Stimulated activated CD8-positive, alpha-beta memory T cell treated with anti-CD3 and anti-CD28 coated beads, Interleukin-4, amount 100 ng/mL, for 24 hours (primary cell): ENCODE results near the gene MSS51.

Experiments
- DNase-seq: peaks from one replicate; pipeline ENCODE4 v3.0.0-alpha.2; 2020; ENCODE audit warnings: low read depth

Gene MSS51

GRCh38 chr10:73433538-73433867 lies at the start of gene MSS51:
TSS of gene MSS51 (minus strand) at chr10:73433561. CDS start at chr10:73428284, 5,277 bp downstream.
- DNase-seq: no peak

GRCh38 chr10:73480158-73480557 lies 46.8 kb upstream of the MSS51 start:
- DNase-seq: no peak

GRCh38 chr10:73478636-73479035 lies 45.3 kb upstream of the MSS51 start:
- DNase-seq: no peak

GRCh38 chr10:73471226-73471625 lies 37.9 kb upstream of the MSS51 start:
- no peak for DNase-seq

GRCh38 chr10:73469579-73469978 lies 36.2 kb upstream of the MSS51 start:
- DNase-seq: no peak

- DNase-seq: no peak
Measured at GRCh38 chr10:73467206-73467605, 33.8 kb upstream of the MSS51 start.

GRCh38 chr10:73465978-73466726 lies 32.8 kb upstream of the MSS51 start:
- DNase-seq: no peak

GRCh38 chr10:73460897-73461296 lies 27.5 kb upstream of the MSS51 start:
- DNase-seq: no peak

- no peak for DNase-seq
Measured at GRCh38 chr10:73459683-73460314, 26.4 kb upstream of the MSS51 start.

GRCh38 chr10:73456187-73456890 lies 23.0 kb upstream of the MSS51 start:
- no peak for DNase-seq

GRCh38 chr10:73449113-73449512 lies 15.8 kb upstream of the MSS51 start:
- no peak for DNase-seq

- DNase-seq: no peak
Measured at GRCh38 chr10:73448384-73448783, 15.0 kb upstream of the MSS51 start.

- DNase-seq: no peak
Measured at GRCh38 chr10:73446926-73447325, 13.6 kb upstream of the MSS51 start.

- no peak for DNase-seq
Measured at GRCh38 chr10:73444457-73444856, 11.1 kb upstream of the MSS51 start.

- no peak for DNase-seq
Measured at GRCh38 chr10:73439605-73440312, 6.4 kb upstream of the MSS51 start.

GRCh38 chr10:73439055-73439454 lies 5.7 kb upstream of the MSS51 start:
- no peak for DNase-seq

- DNase-seq: no peak
Measured at GRCh38 chr10:73432646-73433537, 469 bp downstream of the MSS51 start.

GRCh38 chr10:73426318-73426717 lies 7.0 kb downstream of the MSS51 start:
- no peak for DNase-seq

GRCh38 chr10:73424478-73424877 lies 8.9 kb downstream of the MSS51 start:
- no peak for DNase-seq

GRCh38 chr10:73423309-73423708 lies 10.1 kb downstream of the MSS51 start:
- no peak for DNase-seq

- DNase-seq: no peak
Measured at GRCh38 chr10:73416571-73416970, 16.8 kb downstream of the MSS51 start.
